H1 (cell line): ENCODE measurements around the gene FHAD1.

Source experiments
- CBX5 ChIP-seq: fragments of 300-800, 300-1000 bp; sonication (generic); IDR thresholded peaks from 2 replicates; pipeline ENCODE4 v1.7.1; 2016; ENCODE audit warnings: antibody characterized with exemption, low read length, low read depth
- CTBP2 ChIP-seq: IDR thresholded peaks from 2 replicates; pipeline ENCODE4 v1.7.0; 2011; ENCODE audit warnings: borderline replicate concordance, mild to moderate bottlenecking, moderate library complexity, mixed read lengths, low read length; ENCODE audit not compliant: insufficient read depth, insufficient read length
- CTCF ChIP-seq, 3 experiments: IDR thresholded peaks; 1 replicate in 2 of 3; 2 replicates in 1 of 3; pipeline versions ENCODE4 v1.5.1 to v1.6.1; 2011; ENCODE audit warnings: low read length in 3 of 3, mild to moderate bottlenecking in 3 of 3, inconsistent platforms in 2 of 3, low read depth in 1 of 3, moderate library complexity in 1 of 3; ENCODE audit not compliant: insufficient read depth in 1 of 3; ENCODE audit errors: control extremely low read depth in 1 of 3
- NRF1 ChIP-seq: IDR thresholded peaks from 2 replicates; pipeline ENCODE4 v1.6.1; 2011; ENCODE audit warnings: mild to moderate bottlenecking, low read depth, low read length, improper control_type of control experiment
- POLR2A ChIP-seq, 2 experiments: IDR thresholded peaks; 1 replicate in 1 of 2; 2 replicates in 1 of 2; pipeline ENCODE4 v1.6.1; 2011; ENCODE audit warnings: low read depth in 2 of 2, low read length in 2 of 2, mild to moderate bottlenecking in 2 of 2; ENCODE audit errors: control extremely low read depth in 1 of 2
- POLR2AphosphoS5 ChIP-seq: IDR thresholded peaks from 2 replicates; pipeline ENCODE4 v1.6.1; 2011; ENCODE audit warnings: low read depth, low read length
- RAD21 ChIP-seq, 2 experiments: IDR thresholded peaks in 1 of 2; conservative IDR thresholded peaks in 1 of 2; 2 replicates each; pipeline ENCODE4 v1.6.1; 2011; ENCODE audit warnings: low read depth in 2 of 2, low read length in 2 of 2, improper control_type of control experiment in 1 of 2, inconsistent platforms in 1 of 2, mild to moderate bottlenecking in 1 of 2, moderate library complexity in 1 of 2
- RFX5 ChIP-seq: IDR thresholded peaks from 2 replicates; pipeline ENCODE4 v1.6.1; 2011; ENCODE audit warnings: low read depth, low read length, improper control_type of control experiment, borderline replicate concordance
- TAF1 ChIP-seq: IDR thresholded peaks from 2 replicates; pipeline ENCODE4 v1.6.1; 2011; ENCODE audit warnings: mild to moderate bottlenecking, low read depth, low read length
- USF2 ChIP-seq: IDR thresholded peaks from 2 replicates; pipeline ENCODE4 v1.6.1; 2011; ENCODE audit warnings: low read length, improper control_type of control experiment
- ZNF274 ChIP-seq: IDR thresholded peaks from 2 replicates; pipeline ENCODE4 v1.7.0; 2012; ENCODE audit warnings: low read length, borderline replicate concordance; ENCODE audit errors: extremely low read depth

GRCh38 chr1:15401391-15402055 lies 154.5 kb downstream of the FHAD1 start:
- no peak for TF ChIP-seq CTCF (IDR thresholded peaks at IDR 0.05; ENCODE audit: control extremely low read depth in 1 of 3, insufficient read depth in 1 of 3, low read depth in 1 of 3, low read length in 3 of 3)
- no peak for TF ChIP-seq RFX5
- no peak for TF ChIP-seq NRF1
- no peak for TF ChIP-seq CBX5
- no peak for TF ChIP-seq TAF1
- TF ChIP-seq POLR2A (IDR thresholded peaks at IDR 0.05; ENCODE audit: control extremely low read depth in 1 of 2, low read depth in 2 of 2, low read length in 2 of 2), result no peak
- TF ChIP-seq POLR2AphosphoS5, result no peak
- no peak for TF ChIP-seq RAD21 (IDR thresholded peaks at IDR 0.05 in 1 of 2, conservative IDR thresholded peaks at IDR 0.05 in 1 of 2; ENCODE audit: low read depth in 2 of 2, low read length in 2 of 2)
- no peak for TF ChIP-seq CTBP2
- no peak for TF ChIP-seq ZNF274
- no peak for TF ChIP-seq USF2
